WTC11 (cell line): ENCODE measurements around the gene PDIA6.

Experiments
- CREB1 ChIP-seq: sonication (generic); formaldehyde crosslinking; IDR thresholded peaks from 2 replicates; pipeline ENCODE4 v1.8.0; 2023; ENCODE audit warnings: mild to moderate bottlenecking, missing genetic modification reagents
- NR1H2 ChIP-seq: sonication (generic); formaldehyde crosslinking; IDR thresholded peaks from 2 replicates; pipeline ENCODE4 v1.9.0; 2021; ENCODE audit warnings: mild to moderate bottlenecking, moderate library complexity, missing genetic modification reagents
- NR2C2 ChIP-seq: sonication (generic); formaldehyde crosslinking; IDR thresholded peaks from 2 replicates; pipeline ENCODE4 v1.8.0; 2022; ENCODE audit warnings: mild to moderate bottlenecking, missing genetic modification reagents
- ZNF263 ChIP-seq: sonication (generic); formaldehyde crosslinking; IDR thresholded peaks from 2 replicates; pipeline ENCODE4 v1.8.1; 2022; ENCODE audit warnings: low read depth, mild to moderate bottlenecking, moderate library complexity, missing genetic modification reagents
- TF ChIP-seq, protein P1 (sequence below): fragments of 200-600 bp; IDR thresholded peaks from 2 replicates; pipeline ENCODE4 v1.8.0; 2022; ENCODE audit warnings: antibody characterized with exemption
- TF ChIP-seq, protein P2 (sequence below): sonication (generic); formaldehyde crosslinking; IDR thresholded peaks from 2 replicates; pipeline ENCODE4 v1.8.1; 2023; ENCODE audit warnings: mild to moderate bottlenecking, missing genetic modification reagents, moderate library complexity

GRCh38 chr2:10771786-10772185 is 40.8 kb downstream of the PDIA6 start:
- TF ChIP-seq, protein P1, sequence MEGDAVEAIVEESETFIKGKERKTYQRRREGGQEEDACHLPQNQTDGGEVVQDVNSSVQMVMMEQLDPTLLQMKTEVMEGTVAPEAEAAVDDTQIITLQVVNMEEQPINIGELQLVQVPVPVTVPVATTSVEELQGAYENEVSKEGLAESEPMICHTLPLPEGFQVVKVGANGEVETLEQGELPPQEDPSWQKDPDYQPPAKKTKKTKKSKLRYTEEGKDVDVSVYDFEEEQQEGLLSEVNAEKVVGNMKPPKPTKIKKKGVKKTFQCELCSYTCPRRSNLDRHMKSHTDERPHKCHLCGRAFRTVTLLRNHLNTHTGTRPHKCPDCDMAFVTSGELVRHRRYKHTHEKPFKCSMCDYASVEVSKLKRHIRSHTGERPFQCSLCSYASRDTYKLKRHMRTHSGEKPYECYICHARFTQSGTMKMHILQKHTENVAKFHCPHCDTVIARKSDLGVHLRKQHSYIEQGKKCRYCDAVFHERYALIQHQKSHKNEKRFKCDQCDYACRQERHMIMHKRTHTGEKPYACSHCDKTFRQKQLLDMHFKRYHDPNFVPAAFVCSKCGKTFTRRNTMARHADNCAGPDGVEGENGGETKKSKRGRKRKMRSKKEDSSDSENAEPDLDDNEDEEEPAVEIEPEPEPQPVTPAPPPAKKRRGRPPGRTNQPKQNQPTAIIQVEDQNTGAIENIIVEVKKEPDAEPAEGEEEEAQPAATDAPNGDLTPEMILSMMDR, result no peak
- TF ChIP-seq ZNF263 (CRISPR knock-in tag) (no peak), NR1H2 (CRISPR knock-in tag) (no peak), CREB1 (CRISPR knock-in tag) (no peak), NR2C2 (no peak)
- TF ChIP-seq, protein P2, sequence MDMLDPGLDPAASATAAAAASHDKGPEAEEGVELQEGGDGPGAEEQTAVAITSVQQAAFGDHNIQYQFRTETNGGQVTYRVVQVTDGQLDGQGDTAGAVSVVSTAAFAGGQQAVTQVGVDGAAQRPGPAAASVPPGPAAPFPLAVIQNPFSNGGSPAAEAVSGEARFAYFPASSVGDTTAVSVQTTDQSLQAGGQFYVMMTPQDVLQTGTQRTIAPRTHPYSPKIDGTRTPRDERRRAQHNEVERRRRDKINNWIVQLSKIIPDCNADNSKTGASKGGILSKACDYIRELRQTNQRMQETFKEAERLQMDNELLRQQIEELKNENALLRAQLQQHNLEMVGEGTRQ (CRISPR knock-in tag), result no peak
